PC-9 (cell line): ENCODE measurements around the gene SEZ6L. TPM values are rescaled to one million over a fixed set of nuclear protein-coding genes. Genes with fewer than 3 reads are reported as not detected.

ENCODE experiments used
- BruUV-seq: library from RNA; stranded (reverse); fragments of 400-500 nt; replicated peaks from 2 replicates; lab custom pipeline; 2021; lab: Mats Ljungman, UMichigan
- CTCF ChIA-PET: fragments of 300-600 bp; sonication (Branson Sonifier 250); formaldehyde crosslinking; loops from one replicate; lab custom pipeline; 2022; ENCODE audit warnings: antibody characterized with exemption; lab: Charles Lee
- POLR2A ChIA-PET: fragments of 300-600 bp; sonication (Branson Sonifier 250); formaldehyde crosslinking; loops from one replicate; lab custom pipeline; 2022; ENCODE audit warnings: antibody characterized with exemption; ENCODE audit not compliant: unreplicated experiment; lab: Charles Lee
- DNase-seq, 2 experiments: peaks; one replicate each; pipeline versions ENCODE4 v3.0.0 to v3.0.0-alpha.2; 2015 to 2022; ENCODE audit warnings: mixed read lengths in 1 of 2
- H2AFZ ChIP-seq: fragments of 200-600 bp; sonication (generic); 2 replicates; pipeline ENCODE4 v1.8.1; 2017; ENCODE audit warnings: antibody characterized with exemption
- H3F3A ChIP-seq: fragments of 200-600 bp; sonication (generic); 2 replicates; pipeline ENCODE4 v1.8.1; 2017; ENCODE audit warnings: antibody characterized with exemption, mild to moderate bottlenecking, low read depth; ENCODE audit not compliant: insufficient read depth
- H3K27ac ChIP-seq: fragments of 200-600 bp; sonication (generic); 2 replicates; pipeline ENCODE4 v1.6.1; 2016; ENCODE audit warnings: mixed run types
- H3K27me3 ChIP-seq: fragments of 200-600 bp; sonication (generic); 2 replicates; pipeline ENCODE4 v1.6.1; 2016; ENCODE audit warnings: low read depth, mixed run types; ENCODE audit not compliant: insufficient read depth
- H3K36me3 ChIP-seq: fragments of 200-600 bp; sonication (generic); 2 replicates; pipeline ENCODE4 v1.6.1; 2016; ENCODE audit warnings: low read depth, mixed run types
- H3K4me1 ChIP-seq: fragments of 200-600 bp; sonication (generic); replicated peaks from 2 replicates; pipeline ENCODE4 v1.6.1; 2016; ENCODE audit warnings: mixed run types; ENCODE audit not compliant: insufficient read depth
- H3K4me2 ChIP-seq: fragments of 200-600 bp; sonication (generic); 2 replicates; pipeline ENCODE4 v1.6.1; 2017; ENCODE audit warnings: mixed run types
- H3K4me3 ChIP-seq: fragments of 200-600 bp; sonication (generic); 2 replicates; pipeline ENCODE4 v1.6.1; 2016; ENCODE audit warnings: mixed run types
- H3K79me2 ChIP-seq: fragments of 200-600 bp; sonication (generic); 2 replicates; pipeline ENCODE4 v1.6.1; 2017; ENCODE audit warnings: low read depth, mixed run types
- H3K9me2 ChIP-seq: fragments of 200-600 bp; sonication (generic); 2 replicates; pipeline ENCODE4 v1.8.1; 2017; ENCODE audit warnings: mild to moderate bottlenecking; ENCODE audit not compliant: insufficient read depth
- H3K9me3 ChIP-seq: fragments of 200-600 bp; sonication (generic); 2 replicates; pipeline ENCODE4 v1.8.1; 2016; ENCODE audit warnings: low read depth; ENCODE audit not compliant: insufficient read depth
- H4K20me1 ChIP-seq: fragments of 200-600 bp; sonication (generic); 2 replicates; pipeline ENCODE4 v1.8.1; 2017; ENCODE audit not compliant: insufficient read depth
- CTCF ChIP-seq: fragments of 200-600 bp; sonication (generic); conservative IDR thresholded peaks from 2 replicates; pipeline ENCODE4 v1.6.1; 2017; ENCODE audit warnings: mixed run types, antibody characterized with exemption, mild to moderate bottlenecking, moderate library complexity
- EZH2 ChIP-seq: fragments of 200-600 bp; sonication (generic); IDR thresholded peaks from 2 replicates; pipeline ENCODE4 v1.8.0; 2017; ENCODE audit warnings: antibody characterized with exemption, low read depth
- intact Hi-C: fragments of 100-400 bp; cut with micrococcal nuclease; formaldehyde crosslinking; loops from one replicate; pipeline ENCODE4 v1.10.0; 2022; ENCODE audit not compliant: unreplicated experiment
- total RNA-seq: library from RNA; stranded (reverse); gene quantifications from 2 replicates; pipeline ENCODE4 v1.2.3, GENCODE V29; 2021

Gene SEZ6L
- total RNA-seq, 1 experiment from 2014 or later = not detected

GRCh38 chr22:26429458-26430286 lies 260.4 kb downstream of the SEZ6L start:
- no peak overlapping the region for H3K27ac ChIP-seq
- ChIA-PET POLR2A (no interaction called here), CTCF (no interaction called here)
- H3K36me3 ChIP-seq = no peaks in the 10 kb centered on the region
- H3F3A ChIP-seq = no peaks in the 10 kb centered on the region
- intact Hi-C loops = no loop called here
- peaks cover 68% of the 10 kb centered on the region for H3K27me3 ChIP-seq
- H3K4me2 ChIP-seq = no peak overlapping the region
- no peak overlapping the region for H2AFZ ChIP-seq
- H3K4me1 ChIP-seq = no peaks in the 10 kb centered on the region
- no peaks in the 10 kb centered on the region for H3K79me2 ChIP-seq
- no peaks in the 10 kb centered on the region for H3K9me2 ChIP-seq
- no peak for DNase-seq
- no peak overlapping the region for H3K4me3 ChIP-seq
- H4K20me1 ChIP-seq = no peaks in the 10 kb centered on the region; the same call in 1 of the 2 replicates
- H3K9me3 ChIP-seq = no peaks in the 10 kb centered on the region
- no TSS peak for BruUV-seq
- no peak for TF ChIP-seq EZH2
- no peak for TF ChIP-seq CTCF

- DNase-seq = no peak
- POLR2A ChIA-PET = no interaction called here
- no peak overlapping the region for H3K4me2 ChIP-seq
- no peaks in the 10 kb centered on the region; the same call in 1 of the 2 replicates for H4K20me1 ChIP-seq
- no peaks in the 10 kb centered on the region for H3K36me3 ChIP-seq
- no TSS peak for BruUV-seq
- no peaks in the 10 kb centered on the region for H3K79me2 ChIP-seq
- TF ChIP-seq EZH2 = no peak
- no peak overlapping the region for H3K27ac ChIP-seq
- H3K4me1 ChIP-seq = no peaks in the 10 kb centered on the region
- H2AFZ ChIP-seq = no peak overlapping the region
- intact Hi-C loops = no loop called here
- no peaks in the 10 kb centered on the region for H3K9me2 ChIP-seq
- peaks cover 69% of the 10 kb centered on the region for H3K27me3 ChIP-seq
- CTCF ChIA-PET = no interaction called here
- no peak overlapping the region for H3K4me3 ChIP-seq
- no peaks in the 10 kb centered on the region for H3K9me3 ChIP-seq
- no peaks in the 10 kb centered on the region for H3F3A ChIP-seq
These were observed 261.3 kb downstream of the SEZ6L start for GRCh38 chr22:26430600-26430999.

GRCh38 chr22:26431261-26431995 lies 262.2 kb downstream of the SEZ6L start:
- peaks cover 71% of the 10 kb centered on the region for H3K27me3 ChIP-seq
- intact Hi-C loops = no loop called here
- ChIA-PET CTCF (interaction anchor here (0.6 kb wide), 1 partner anchor 28 kb away, joined by 4 read pairs; no protein-coding TSS in a partner anchor), POLR2A (no interaction called here)
- H3K36me3 ChIP-seq = no peaks in the 10 kb centered on the region
- H3K4me3 ChIP-seq = no peak overlapping the region
- no peak overlapping the region for H3K4me2 ChIP-seq
- no peaks in the 10 kb centered on the region; the same call in 1 of the 2 replicates for H4K20me1 ChIP-seq
- H3K9me3 ChIP-seq = no peaks in the 10 kb centered on the region
- no peak overlapping the region for H2AFZ ChIP-seq
- DNase-seq = no peak
- H3K9me2 ChIP-seq = no peaks in the 10 kb centered on the region
- no TSS peak for BruUV-seq
- no peak overlapping the region for H3K27ac ChIP-seq
- no peaks in the 10 kb centered on the region for H3F3A ChIP-seq
- no peaks in the 10 kb centered on the region for H3K4me1 ChIP-seq
- TF ChIP-seq EZH2 = no peak
- TF ChIP-seq CTCF = no peak
- H3K79me2 ChIP-seq = no peaks in the 10 kb centered on the region
